NOMO-1 (cell line): ENCODE data around the gene CDH4.

Experiments
- DNase-seq, 2 experiments: peaks; one replicate each; lab custom pipeline; 2025; ENCODE audit not compliant: unreplicated experiment in 2 of 2; lab: John Stamatoyannopoulos, UW

The CDH4 gene

GRCh38 chr20:61803915-61804751 lies 552.1 kb downstream of the CDH4 start:
- DNase-seq = no peak

GRCh38 chr20:61804752-61805295 lies 552.8 kb downstream of the CDH4 start:
- no peak for DNase-seq

GRCh38 chr20:61805365-61805764 lies 553.3 kb downstream of the CDH4 start:
- no peak for DNase-seq

- DNase-seq = no peak
Measured at GRCh38 chr20:61805781-61806180, 553.7 kb downstream of the CDH4 start.

- DNase-seq = no peak
Measured at GRCh38 chr20:61806314-61806713, 554.3 kb downstream of the CDH4 start.

GRCh38 chr20:61806995-61807394 lies 554.9 kb downstream of the CDH4 start:
- no peak for DNase-seq

GRCh38 chr20:61807471-61808160 lies 555.6 kb downstream of the CDH4 start:
- DNase-seq = no peak

- no peak for DNase-seq
Measured at GRCh38 chr20:61808447-61808846, 556.4 kb downstream of the CDH4 start.

GRCh38 chr20:61809006-61809770 lies 557.1 kb downstream of the CDH4 start:
- DNase-seq = no peak

- no peak for DNase-seq
Measured at GRCh38 chr20:61810066-61810737, 558.1 kb downstream of the CDH4 start.

GRCh38 chr20:61810738-61811135 lies 558.7 kb downstream of the CDH4 start:
- no peak for DNase-seq

- no peak for DNase-seq
Measured at GRCh38 chr20:61811166-61811565, 559.1 kb downstream of the CDH4 start.

GRCh38 chr20:61812121-61812844 lies 560.2 kb downstream of the CDH4 start:
- DNase-seq = no peak

GRCh38 chr20:61812845-61813485 lies 560.9 kb downstream of the CDH4 start:
- DNase-seq = no peak

- DNase-seq = no peak
Measured at GRCh38 chr20:61813791-61814190, 561.7 kb downstream of the CDH4 start.

- DNase-seq = no peak
Measured at GRCh38 chr20:61814244-61814643, 562.2 kb downstream of the CDH4 start.

GRCh38 chr20:61814726-61815125 lies 562.7 kb downstream of the CDH4 start:
- DNase-seq = no peak

- no peak for DNase-seq
Measured at GRCh38 chr20:61815176-61815575, 563.1 kb downstream of the CDH4 start.

GRCh38 chr20:61815678-61816077 lies 563.6 kb downstream of the CDH4 start:
- no peak for DNase-seq
